ENCODE measurements around the gene TMCO4.

DNA sequence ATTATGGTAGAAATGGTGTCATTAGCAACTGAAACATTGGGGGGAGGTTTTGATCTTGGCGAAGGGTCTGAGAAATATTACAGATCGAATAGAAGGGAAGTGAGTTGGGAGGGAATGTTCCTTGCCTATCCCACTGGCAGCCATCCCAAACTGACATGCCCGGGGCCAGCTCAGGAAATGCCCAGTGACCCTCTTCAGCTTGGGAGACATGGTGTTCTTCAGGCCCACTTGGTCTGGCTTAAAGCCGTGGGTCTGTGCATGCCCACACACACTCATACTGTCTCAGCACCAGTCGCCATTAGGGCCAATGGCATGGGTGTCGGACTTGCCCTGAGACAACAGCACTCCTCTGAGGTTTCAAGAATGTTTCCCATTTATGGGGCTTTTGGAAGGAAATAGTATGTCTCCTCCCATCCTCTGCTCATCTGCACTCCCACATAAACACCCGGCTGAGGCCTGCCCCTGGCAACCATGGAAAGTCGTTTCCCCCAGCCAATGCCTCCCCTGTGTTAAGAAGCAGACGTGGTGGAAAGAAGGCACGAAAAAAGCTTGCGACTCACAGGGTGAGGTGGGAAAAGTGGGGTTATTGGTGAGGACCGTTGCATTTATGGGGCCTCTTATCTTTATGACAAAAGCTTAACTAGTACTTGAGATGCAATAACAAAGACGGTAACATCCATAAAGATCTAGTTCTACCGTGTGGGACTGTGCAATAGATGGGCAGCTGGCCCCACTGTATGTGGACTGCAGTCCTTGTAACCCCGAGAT, 13.3 kb upstream of the TMCO4 start:
- TF ChIP-seq CTCF (IDR thresholded peaks at IDR 0.05; ENCODE audit: insufficient read depth, low read depth, low read length) (no peak), EZH2 (IDR thresholded peaks at IDR 0.05; ENCODE audit: insufficient read depth, low read length) (no peak)
